LNCaP clone FGC (cell line): ENCODE data around the gene DCANP1.

Experiments used
- DNase-seq: peaks from one replicate; pipeline ENCODE4 v3.0.0-alpha.2; 2011; ENCODE audit warnings: low read depth
- H3K4me3 ChIP-seq: 2 replicates; pipeline ENCODE4 v1.5.1; 2011; ENCODE audit warnings: mild to moderate bottlenecking, low read depth, low read length, control low read depth
- TF ChIP-seq, protein P1 (sequence below): IDR thresholded peaks from 2 replicates; pipeline ENCODE4 v1.5.1; 2012; ENCODE audit warnings: mild to moderate bottlenecking; ENCODE audit not compliant: control insufficient read depth, insufficient read depth; ENCODE audit errors: extremely low read depth

The DCANP1 gene

DNA sequence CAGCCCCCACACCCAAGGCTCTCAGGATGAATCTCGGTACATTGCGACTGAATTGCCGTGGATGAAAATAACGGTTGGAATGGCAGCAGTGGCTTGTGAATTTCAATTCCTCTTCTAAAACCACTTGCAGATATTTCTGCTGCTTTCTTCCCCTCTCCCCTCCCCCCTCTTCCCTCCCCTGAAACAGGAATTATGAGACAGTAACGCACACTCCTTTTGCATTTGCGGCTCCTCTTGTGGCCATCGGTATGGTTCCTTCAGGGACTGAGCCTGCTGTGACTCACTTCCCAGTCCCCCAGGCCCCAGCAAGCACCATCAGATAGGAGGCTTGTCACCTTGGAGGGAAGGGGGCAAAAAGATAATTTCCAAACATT is 9.7 kb downstream of the DCANP1 start:
- no peak overlapping the region for H3K4me3 ChIP-seq
- DNase-seq, result no peak
- TF ChIP-seq, protein P1, sequence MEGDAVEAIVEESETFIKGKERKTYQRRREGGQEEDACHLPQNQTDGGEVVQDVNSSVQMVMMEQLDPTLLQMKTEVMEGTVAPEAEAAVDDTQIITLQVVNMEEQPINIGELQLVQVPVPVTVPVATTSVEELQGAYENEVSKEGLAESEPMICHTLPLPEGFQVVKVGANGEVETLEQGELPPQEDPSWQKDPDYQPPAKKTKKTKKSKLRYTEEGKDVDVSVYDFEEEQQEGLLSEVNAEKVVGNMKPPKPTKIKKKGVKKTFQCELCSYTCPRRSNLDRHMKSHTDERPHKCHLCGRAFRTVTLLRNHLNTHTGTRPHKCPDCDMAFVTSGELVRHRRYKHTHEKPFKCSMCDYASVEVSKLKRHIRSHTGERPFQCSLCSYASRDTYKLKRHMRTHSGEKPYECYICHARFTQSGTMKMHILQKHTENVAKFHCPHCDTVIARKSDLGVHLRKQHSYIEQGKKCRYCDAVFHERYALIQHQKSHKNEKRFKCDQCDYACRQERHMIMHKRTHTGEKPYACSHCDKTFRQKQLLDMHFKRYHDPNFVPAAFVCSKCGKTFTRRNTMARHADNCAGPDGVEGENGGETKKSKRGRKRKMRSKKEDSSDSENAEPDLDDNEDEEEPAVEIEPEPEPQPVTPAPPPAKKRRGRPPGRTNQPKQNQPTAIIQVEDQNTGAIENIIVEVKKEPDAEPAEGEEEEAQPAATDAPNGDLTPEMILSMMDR, result no peak

DNA sequence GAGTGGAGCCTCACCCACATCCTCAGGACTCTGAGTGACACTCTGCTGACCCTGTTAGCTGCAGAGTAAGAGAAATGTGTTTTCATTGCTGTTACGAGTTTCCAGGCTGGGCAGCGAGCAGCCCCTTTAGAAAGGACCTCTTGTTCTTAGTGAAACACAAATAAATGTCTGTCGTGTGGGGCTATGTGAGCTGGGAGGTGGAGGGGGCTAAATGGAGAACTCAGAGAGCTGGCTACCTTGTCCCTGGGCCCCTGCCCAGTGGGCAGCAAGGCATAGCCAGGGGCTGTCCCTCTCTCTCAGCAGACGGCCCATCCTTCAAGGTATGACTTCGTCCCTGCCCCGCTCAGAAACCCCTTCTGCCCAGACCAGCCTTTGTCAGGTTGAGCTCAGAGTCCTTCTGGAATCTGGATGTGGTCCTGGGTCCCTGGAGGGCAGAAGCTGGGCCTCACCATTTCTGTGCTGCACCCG is 10.2 kb downstream of the DCANP1 start:
- DNase-seq, result no peak
- no peak overlapping the region for H3K4me3 ChIP-seq
- TF ChIP-seq, protein P1, result no peak

DNA sequence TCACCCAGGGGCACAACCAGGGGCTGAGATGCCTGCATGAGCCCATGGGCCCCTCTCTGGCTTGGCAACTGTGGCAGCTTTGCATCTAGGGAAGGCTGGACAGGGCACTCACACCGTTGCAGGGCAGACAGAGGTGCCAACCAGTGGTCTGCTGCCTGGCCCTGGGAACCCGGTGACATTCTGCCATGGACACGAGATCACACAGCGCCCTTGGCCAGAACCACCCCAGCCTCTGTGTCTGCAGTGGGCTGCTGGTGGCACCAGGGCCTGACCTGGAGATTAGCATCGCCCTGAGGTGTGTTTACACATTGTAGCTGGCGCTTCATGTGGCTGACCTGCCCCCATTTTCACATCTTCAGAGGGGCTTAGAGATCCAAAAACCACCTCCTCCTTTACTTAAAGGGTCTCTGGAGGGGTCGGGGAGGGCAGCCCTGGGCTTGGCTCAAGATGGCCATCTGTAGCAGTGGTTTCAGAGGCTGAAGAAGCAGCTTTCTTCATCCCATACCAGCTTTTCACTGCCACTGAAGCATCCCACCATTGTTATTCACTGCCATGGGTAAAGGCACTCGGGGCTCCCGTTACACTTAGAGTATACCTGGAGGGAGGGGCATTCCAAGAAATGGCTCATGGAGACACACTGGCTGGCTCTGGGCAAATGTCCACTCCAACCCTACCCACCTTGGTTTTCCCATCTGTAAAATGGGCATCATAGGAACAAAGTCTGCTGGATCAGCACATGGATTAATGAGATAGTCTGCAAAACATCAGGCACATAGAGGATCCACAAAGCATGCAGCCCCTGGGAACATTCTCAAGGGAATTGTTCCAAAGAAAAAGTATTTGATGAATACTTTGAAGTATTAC is 11.4 kb downstream of the DCANP1 start:
- TF ChIP-seq, protein P1, result no peak
- H3K4me3 ChIP-seq, result no peak overlapping the region
- DNase-seq, result no peak

DNA sequence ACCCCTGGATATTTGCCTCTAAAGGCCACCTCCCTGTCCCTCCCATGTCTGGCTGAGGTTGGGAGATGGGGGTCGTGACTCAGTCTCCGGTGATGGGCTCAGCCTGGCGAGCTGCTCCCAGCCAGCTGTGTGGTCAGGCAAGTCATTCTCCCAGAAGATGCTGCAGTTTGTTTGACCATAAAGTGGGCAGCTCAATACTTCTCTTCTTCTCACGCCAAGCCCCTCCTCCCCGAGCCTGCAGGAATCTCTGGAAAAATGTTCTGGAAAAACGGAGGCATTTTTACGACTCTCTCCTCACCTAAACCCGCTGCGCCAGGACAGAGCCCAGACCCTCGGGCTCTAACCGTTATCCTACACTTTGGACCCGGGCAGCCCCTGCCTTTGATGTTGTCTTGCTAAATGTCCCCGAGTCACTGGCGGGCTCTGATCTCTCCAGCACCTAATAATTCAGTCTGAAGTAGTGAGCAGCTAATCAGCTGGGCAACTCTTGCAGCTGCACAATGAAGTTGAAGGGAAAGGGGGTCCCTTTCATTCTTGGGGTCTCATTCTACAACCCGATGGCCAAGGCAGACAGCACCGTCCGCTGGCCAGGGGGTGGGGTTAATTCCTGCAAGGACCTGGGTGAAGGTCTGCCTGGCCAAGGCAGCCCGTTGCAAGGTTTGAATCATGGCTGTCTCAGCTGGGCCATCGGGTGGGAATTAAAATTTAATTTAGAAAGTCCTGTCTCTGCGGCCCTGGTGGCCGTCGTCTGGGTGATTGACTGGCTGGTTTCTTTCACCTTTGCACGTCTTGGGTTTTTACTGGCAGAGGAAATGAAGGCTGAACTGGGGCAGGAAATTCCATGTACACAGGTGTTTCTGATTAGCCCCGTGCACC is 12.3 kb downstream of the DCANP1 start:
- TF ChIP-seq, protein P1, result no peak
- DNase-seq, result no peak
- H3K4me3 ChIP-seq, result no peak overlapping the region

DNA sequence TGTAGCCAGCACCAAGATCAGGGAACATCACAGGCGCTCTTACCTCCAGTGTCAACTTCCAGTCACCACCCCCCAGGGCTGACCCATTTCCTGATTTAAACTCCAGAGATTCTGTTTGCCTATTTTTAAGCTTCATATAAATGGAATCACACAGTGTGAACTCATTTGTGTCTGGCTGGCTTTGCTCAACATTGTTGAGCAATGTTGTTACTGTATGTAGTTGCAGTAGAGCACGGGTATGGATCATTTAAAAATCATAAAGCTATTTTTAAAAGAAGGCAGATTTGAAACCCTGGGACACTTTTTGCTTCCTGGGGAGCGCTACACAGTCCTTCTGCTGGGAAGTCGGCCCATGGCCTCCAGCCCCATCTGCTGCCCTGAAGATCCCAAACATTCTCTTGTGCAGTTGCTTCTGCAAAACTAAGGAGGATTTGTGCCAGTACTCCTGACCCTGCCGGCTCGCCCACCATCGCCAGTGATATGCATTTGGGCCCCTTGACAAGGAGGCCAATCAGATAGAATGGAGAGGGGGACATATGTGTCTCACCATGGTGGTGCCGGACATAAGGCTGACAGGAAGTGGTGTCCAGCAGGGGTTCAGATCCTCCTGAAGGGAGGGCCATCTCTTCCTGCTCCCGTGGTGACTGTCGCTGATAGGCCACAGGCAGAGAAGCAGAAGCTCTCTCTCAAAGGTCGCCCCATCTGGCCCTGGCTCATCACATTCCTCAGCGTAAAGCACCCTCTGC is 13.3 kb downstream of the DCANP1 start:
- no peak for DNase-seq
- TF ChIP-seq, protein P1, result no peak
- H3K4me3 ChIP-seq, result no peak overlapping the region

DNA sequence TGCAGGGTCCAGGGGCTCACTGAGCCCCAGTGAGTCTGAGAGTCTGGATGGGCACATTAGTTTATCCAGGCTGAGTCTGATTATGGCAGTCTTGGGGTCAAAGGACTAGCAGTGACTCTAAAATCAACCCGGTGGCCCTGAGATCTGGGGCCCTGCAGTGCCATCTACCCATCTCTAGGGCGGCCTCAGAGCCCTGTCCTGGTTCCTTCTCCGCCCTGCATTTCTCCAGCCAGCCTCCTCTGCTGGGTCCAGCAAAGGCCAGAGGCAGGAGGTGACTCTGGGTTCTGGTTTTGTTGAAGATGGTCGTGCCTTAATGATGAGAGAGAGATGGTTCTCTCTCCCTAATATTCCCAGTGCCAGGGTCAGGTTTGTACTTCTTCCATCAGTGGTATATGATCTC is 15.0 kb downstream of the DCANP1 start:
- DNase-seq, result no peak
- no peak overlapping the region for H3K4me3 ChIP-seq
- TF ChIP-seq, protein P1, result no peak
